ENCODE results near the gene FAM174A. TPM values are rescaled to one million over a fixed set of nuclear protein-coding genes. Genes with fewer than 3 reads are reported as not detected.

FAM174A gene
- total RNA-seq, 2 donors from 2014 or later, result 18.1 to 30.9 TPM

GRCh38 chr5:100595152-100595811 lies 60.1 kb downstream of the FAM174A start:
- no peaks in the 10 kb centered on the region for H3K36me3 ChIP-seq (replicated peaks in 1 of 2; ENCODE audit: insufficient read depth in 1 of 2, low read depth in 2 of 2)
- intact Hi-C loops (cut with DNase I), result no loop called here
- ATAC-seq (peak; percentile 96), DNase-seq (peak; percentile 78 to 91 (median 84))
- H3K4me3 ChIP-seq, result no peak overlapping the region
- peak in 1 of 3 donors; percentile 11 for TF ChIP-seq POLR2A (IDR thresholded peaks at IDR 0.05)
- TF ChIP-seq, protein P1, sequence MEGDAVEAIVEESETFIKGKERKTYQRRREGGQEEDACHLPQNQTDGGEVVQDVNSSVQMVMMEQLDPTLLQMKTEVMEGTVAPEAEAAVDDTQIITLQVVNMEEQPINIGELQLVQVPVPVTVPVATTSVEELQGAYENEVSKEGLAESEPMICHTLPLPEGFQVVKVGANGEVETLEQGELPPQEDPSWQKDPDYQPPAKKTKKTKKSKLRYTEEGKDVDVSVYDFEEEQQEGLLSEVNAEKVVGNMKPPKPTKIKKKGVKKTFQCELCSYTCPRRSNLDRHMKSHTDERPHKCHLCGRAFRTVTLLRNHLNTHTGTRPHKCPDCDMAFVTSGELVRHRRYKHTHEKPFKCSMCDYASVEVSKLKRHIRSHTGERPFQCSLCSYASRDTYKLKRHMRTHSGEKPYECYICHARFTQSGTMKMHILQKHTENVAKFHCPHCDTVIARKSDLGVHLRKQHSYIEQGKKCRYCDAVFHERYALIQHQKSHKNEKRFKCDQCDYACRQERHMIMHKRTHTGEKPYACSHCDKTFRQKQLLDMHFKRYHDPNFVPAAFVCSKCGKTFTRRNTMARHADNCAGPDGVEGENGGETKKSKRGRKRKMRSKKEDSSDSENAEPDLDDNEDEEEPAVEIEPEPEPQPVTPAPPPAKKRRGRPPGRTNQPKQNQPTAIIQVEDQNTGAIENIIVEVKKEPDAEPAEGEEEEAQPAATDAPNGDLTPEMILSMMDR (IDR thresholded peaks at IDR 0.05), result no peak
- peaks cover 12% of the 10 kb centered on the region for H3K4me1 ChIP-seq
- WGBS, 2 donors, result 34 to 37% methylated on average over 7 of the region's 7 CpGs
- peak overlapping the region; percentile 36 to 83 (median 54) for H3K27ac ChIP-seq
- H3K9me3 ChIP-seq, result no peaks in the 10 kb centered on the region
- no peaks in the 10 kb centered on the region for H3K27me3 ChIP-seq

DNA sequence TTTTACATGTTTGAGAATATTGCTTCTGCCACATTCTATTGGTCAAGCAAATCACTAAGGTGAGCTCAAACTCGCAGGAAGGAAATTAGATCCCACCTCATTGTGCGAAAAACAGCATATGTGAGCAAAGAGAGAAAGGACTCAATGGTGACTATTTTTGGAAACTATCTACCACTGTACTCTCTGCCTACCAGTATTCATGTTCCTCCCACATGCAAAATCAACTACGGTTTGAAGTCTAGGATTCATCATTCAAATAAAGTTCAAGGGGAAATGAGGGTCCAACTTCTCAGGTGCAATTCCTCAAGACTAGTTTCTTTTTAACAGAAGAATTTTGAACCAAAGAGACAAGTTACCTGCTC lies 60.6 kb downstream of the FAM174A start:
- Histone ChIP-seq H3K27ac (peak overlapping the region; percentile 36 to 83 (median 54)), H3K4me3 (no peak overlapping the region), H3K4me1 (peaks cover 7% of the 10 kb centered on the region), H3K9me3 (no peaks in the 10 kb centered on the region), H3K27me3 (no peaks in the 10 kb centered on the region), H3K36me3 (replicated peaks in 1 of 2; ENCODE audit: insufficient read depth in 1 of 2, low read depth in 2 of 2) (no peaks in the 10 kb centered on the region)
- 30 to 57% methylated on average over 3 of the region's 3 CpGs for WGBS, 2 donors
- ATAC-seq (no peak), DNase-seq (no peak)
- no peak for TF ChIP-seq POLR2A (IDR thresholded peaks at IDR 0.05)
- TF ChIP-seq, protein P1 (IDR thresholded peaks at IDR 0.05), result no peak
- intact Hi-C loops (cut with DNase I), result no loop called here

DNA sequence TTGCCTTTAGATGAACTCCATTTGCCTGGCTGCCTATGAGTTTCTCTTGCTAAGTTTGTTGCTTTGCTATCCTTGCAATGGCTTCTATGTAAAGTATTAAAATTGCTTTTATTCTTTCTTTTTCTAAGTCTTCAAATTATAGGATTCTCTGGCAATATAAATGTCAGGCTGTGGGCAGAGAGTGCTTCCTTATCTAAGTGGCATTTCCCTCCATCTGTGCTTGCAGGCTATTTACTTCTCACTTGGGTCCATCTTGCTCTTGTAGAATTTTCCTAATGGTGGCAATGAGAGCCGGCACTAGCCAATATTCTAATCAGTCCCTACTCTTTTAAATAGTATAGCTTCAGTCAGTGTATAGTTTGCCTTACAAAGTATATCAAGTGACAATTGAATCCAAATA lies 63.3 kb downstream of the FAM174A start:
- no peak for ATAC-seq
- TF ChIP-seq POLR2A (IDR thresholded peaks at IDR 0.05), result no peak
- TF ChIP-seq, protein P1 (IDR thresholded peaks at IDR 0.05), result no peak
- no peaks in the 10 kb centered on the region for H3K9me3 ChIP-seq
- H3K27me3 ChIP-seq, result no peaks in the 10 kb centered on the region
- no peaks in the 10 kb centered on the region for H3K36me3 ChIP-seq (replicated peaks in 1 of 2; ENCODE audit: insufficient read depth in 1 of 2, low read depth in 2 of 2)
- no peaks in the 10 kb centered on the region for H3K4me1 ChIP-seq
- no peak overlapping the region for H3K4me3 ChIP-seq
- 76 to 86% methylated on average over 1 of the region's 1 CpG for WGBS, 2 donors
- no peak overlapping the region for H3K27ac ChIP-seq
- DNase-seq, result no peak
- intact Hi-C loops (cut with DNase I), result no loop called here

GRCh38 chr5:100600298-100600994 lies 65.3 kb downstream of the FAM174A start:
- Histone ChIP-seq H3K27me3 (no peaks in the 10 kb centered on the region), H3K4me1 (no peaks in the 10 kb centered on the region), H3K4me3 (no peak overlapping the region), H3K27ac (no peak overlapping the region), H3K36me3 (replicated peaks in 1 of 2; ENCODE audit: insufficient read depth in 1 of 2, low read depth in 2 of 2) (no peaks in the 10 kb centered on the region), H3K9me3 (no peaks in the 10 kb centered on the region)
- 59 to 63% methylated on average over 5 of the region's 5 CpGs for WGBS, 2 donors
- ATAC-seq (no peak), DNase-seq (no peak)
- no peak for TF ChIP-seq POLR2A (IDR thresholded peaks at IDR 0.05)
- TF ChIP-seq, protein P1 (IDR thresholded peaks at IDR 0.05), result no peak
- intact Hi-C loops (cut with DNase I), result no loop called here

All from body of pancreas (tissue), 4 donors.